KBM-7 (cell line): Measurements from ENCODE around the gene PALD1.

Source experiments
- DNase-seq: peaks from one replicate; pipeline ENCODE4 v3.0.0-alpha.2; 2015
- in situ Hi-C: fragments of 300-500 bp; cut with MboI; formaldehyde crosslinking; loops from 2 replicates; pipeline ENCODE4 v1.14.3; 2020; ENCODE audit warnings: low sequenced_read_pairs, low pct_unique_long_range_greater_than_20kb, mixed read lengths

The PALD1 gene

DNA sequence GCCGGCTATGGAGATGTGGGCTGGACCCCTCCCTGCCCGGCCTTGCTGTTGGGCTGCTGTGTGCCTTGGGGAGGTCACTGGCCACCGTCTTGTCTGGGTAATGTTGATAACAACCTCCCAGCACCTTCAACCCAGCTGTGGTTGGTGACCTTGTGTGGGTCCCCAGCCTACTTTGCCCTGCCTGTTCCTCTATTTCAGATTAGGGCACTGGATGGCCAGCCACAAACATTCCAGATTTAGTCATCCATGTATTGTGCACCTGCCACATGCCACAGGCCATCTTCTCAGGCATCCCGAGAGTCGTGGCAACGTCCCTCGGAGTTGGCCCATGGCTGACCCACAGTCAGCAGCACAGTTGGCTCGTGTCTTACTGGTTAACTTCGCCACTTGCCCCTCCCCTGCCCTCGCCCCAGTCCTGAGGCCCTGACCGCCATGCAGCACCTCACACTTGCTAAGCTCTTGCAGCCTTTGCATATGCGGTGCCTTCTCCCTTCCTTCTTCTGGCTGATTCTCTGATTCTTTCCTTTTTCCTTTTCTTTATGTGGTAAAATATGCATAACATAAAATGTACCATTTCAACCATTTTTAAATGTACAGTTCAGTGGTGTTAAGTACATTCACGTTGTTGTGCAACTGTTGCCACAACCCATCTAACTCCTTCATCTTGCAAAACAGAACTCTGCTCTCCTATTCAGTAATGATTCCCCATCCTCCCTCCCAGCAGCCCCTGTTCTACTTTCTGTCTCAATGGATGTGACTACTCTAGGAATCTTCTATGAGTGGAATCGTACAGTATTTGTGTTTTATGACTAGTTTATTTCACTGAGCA is 63.4 kb downstream of the PALD1 start:
- no peak for DNase-seq
- in situ Hi-C loops: no loop called here

DNA sequence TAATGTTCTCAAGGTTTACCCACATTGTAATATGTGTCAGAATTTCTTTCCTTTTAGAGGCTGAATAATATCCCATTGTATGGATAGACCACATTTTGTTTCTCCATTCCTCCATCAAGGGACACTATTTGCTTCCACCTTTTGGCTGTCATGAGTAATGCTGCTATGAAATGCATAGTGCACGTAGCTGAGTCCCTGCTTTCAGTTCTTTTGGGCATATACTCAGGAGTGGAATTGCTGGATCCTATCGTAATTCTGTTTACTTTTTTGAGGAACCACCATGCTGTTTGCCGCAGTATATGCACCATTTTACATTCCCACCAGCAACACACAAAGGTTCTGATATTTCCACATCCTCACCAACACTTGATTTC is 64.0 kb downstream of the PALD1 start:
- in situ Hi-C loops: no loop called here
- no peak for DNase-seq

GRCh38 chr10:70543911-70544310 is 65.3 kb downstream of the PALD1 start:
- DNase-seq: no peak
- in situ Hi-C loops: no loop called here

GRCh38 chr10:70544431-70545340 is 66.1 kb downstream of the PALD1 start:
- in situ Hi-C loops: no loop called here
- no peak for DNase-seq

DNA sequence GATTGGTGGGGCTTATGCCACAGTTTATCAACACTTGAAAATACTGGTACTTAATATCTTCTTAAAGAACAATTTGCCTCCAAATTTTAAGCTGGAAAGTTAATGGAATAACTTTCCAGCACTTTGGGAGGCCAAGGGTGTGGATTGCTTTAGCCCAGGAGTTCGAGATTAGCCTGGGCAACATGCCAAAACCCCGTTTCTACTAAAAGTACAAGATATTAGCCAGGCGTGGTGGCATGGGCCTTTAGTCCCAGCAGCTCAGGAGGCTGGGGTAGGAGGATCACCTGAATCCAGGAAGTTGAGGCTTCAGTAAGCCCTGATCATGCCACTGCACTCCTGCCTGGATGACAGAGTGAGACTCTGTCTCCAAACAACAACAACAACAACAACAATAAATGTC is 68.0 kb downstream of the PALD1 start:
- no peak for DNase-seq
- in situ Hi-C loops: no loop called here

DNA sequence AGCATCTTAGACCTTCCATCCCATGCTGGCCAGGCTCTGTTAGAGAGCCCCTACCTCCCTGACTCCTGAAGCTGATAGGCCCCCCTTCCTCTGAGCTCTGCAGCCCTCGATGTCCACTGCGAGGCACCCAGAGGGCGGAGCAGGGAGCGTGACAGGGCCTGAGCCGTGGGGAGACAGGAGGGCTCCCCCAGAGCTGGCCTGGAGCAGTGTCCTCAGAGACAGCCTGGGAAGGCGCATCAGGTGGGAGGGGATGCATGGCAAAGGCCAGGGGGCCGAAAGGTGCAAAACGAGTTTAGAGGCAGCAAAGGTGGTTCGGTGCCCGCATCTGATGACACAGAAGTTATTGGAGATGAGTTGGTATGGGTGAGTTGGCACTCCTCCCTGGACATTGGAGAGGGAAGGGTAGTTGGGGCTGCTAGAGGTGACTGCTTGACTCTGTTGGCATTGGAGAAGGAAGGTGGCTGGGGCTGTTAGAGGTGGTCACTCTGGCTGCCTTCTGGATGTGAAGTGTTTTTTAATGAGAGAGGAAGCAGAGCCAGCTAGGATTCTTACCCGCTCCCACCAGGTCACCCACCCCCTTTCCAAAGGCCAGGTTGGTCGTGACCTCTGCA is 70.9 kb downstream of the PALD1 start:
- DNase-seq: no peak
- in situ Hi-C loops: no loop called here

- DNase-seq: peak; percentile 83
- in situ Hi-C loops: loop anchor here (10.0 kb wide), 1 partner anchor 215 kb away; no protein-coding TSS in a partner anchor
Observed at GRCh38 chr10:70549962-70550458, 71.4 kb downstream of the PALD1 start.

- in situ Hi-C loops: loop anchor here (10.0 kb wide), 1 partner anchor 214 kb away; no protein-coding TSS in a partner anchor
- DNase-seq: no peak
Observed at GRCh38 chr10:70550459-70550858, 71.9 kb downstream of the PALD1 start.

GRCh38 chr10:70551466-70551865 is 72.9 kb downstream of the PALD1 start:
- no peak for DNase-seq
- in situ Hi-C loops: loop anchor here (10.0 kb wide), 1 partner anchor 213 kb away; no protein-coding TSS in a partner anchor

DNA sequence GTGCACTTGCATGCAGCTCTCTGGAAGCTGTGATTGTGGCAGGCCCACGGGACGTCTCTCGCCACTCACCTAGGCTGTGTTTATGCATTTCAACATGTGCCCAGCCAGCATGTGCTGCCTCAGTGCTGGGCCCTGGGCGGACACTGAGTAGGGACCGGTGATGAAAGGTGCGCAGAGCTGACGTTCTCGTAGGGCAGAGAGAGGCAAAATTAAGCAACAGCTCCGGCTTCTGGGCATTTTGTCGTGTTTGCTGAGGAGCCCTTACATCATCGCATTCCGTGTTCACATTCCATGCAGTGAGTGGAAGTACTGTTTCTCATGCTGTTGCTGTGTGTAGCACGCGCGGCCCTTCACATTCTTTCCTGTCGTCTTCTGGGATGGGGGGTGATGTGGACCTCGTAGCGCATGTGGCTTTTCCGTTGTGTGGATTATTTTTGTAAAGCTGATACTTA is 73.4 kb downstream of the PALD1 start:
- in situ Hi-C loops: loop anchor here (10.0 kb wide), 1 partner anchor 213 kb away; no protein-coding TSS in a partner anchor
- DNase-seq: no peak

DNA sequence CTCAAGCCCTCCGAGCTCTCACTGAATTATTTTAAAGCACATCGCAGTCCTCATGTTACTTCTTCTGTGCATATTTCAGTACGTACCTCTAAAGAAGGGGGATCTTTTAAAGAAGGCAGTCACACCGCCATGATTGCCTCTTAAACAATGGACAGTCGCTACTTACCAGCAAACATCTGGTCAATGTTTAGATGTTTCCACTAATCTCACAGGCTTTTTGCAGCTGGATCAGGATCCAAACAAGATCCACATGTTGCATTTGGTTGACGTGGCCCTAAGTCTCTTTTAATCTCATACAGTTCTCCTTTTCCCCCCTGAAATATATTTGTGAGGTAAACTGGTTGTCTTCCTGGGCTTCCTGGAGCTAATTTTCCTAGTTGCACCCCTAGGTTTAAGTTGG is 74.0 kb downstream of the PALD1 start:
- no peak for DNase-seq
- in situ Hi-C loops: loop anchor here (10.0 kb wide), 1 partner anchor 212 kb away; no protein-coding TSS in a partner anchor

DNA sequence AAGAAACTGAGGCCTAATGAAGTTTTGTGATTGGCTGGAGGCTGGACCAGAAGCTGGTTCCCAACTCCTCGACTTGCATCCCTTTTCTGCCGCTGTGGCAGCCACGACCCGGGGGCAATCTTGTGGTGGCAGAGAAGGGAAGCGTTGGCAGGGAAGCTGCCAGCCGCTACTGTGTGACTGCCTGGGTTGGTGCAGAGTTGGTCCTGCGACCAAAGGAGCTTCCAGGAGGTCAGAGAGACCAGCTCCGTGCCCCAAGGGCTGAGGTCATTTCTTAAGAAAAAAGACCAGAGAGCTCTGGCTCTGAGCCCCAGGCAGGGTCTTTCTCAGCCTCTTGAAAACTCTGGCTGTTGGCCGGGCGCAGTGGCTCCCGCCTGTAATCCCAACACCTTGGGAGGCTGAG is 76.8 kb downstream of the PALD1 start:
- in situ Hi-C loops: loop anchor here (10.0 kb wide), 1 partner anchor 209 kb away; no protein-coding TSS in a partner anchor
- DNase-seq: no peak

DNA sequence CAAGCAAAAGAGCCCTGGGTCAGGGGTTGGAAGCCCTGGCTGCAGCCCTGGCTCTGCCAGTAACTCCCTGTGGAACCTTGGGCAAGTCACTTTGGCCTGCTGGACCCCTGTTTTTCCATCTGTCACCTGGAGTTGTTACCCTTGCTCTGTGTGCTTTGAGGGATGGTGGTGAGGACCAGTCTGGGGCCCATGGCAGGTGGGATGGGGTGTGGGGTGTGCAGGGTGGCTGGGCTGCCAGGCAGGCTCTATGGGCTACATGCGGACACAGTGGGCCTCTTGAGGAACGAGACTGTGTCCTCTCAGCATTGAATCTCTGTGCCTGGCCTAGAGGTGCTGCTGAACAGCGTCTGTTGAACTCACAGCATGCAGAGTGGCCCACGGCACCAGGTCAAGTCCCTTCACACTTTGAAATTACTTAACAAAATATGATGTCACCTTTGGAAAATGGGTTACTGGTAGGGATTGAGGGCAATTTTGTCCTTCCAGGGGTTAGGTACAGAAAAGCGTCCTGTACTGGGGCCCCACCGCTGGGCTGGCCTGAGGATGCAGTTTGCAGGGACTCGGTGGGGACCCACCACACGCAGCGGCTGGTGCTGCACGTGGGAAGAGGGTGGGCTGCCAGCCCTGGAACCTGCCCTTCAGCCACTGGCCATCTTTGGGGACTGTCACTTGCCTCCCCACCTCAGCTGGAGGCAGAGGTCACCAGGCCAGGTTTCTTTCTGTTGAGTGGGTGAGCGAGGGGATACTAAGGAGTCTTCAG is 78.7 kb downstream of the PALD1 start:
- no peak for DNase-seq
- in situ Hi-C loops: loop anchor here (10.0 kb wide), 1 partner anchor 208 kb away; no protein-coding TSS in a partner anchor

DNA sequence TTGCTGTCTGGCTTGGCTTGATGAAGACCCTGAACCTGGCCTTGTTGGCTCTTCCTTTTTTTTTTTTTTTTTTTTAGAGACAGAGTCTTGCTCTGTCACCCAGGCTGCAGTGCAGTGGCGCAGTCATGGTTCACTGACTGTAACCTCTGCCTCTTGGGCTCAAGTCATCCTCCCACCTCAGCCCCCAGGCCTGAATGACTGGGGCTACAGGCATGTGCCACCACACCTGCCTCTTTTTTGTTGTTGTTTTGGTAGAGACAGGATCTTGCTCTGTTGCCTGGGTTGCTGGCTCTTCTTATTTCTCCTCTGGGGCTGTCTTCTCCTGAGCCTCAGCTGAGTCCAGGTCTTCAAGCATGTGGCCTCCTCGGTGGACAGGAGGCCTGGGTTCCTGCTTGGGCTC is 79.3 kb downstream of the PALD1 start:
- in situ Hi-C loops: loop anchor here (10.0 kb wide), 1 partner anchor 207 kb away; no protein-coding TSS in a partner anchor
- DNase-seq: peak; percentile 20

GRCh38 chr10:70558295-70558694 is 79.7 kb downstream of the PALD1 start:
- no peak for DNase-seq
- in situ Hi-C loops: loop anchor here (10.0 kb wide), 1 partner anchor 207 kb away; no protein-coding TSS in a partner anchor

GRCh38 chr10:70558871-70559810 is 80.6 kb downstream of the PALD1 start:
- DNase-seq: peak; percentile 77

GRCh38 chr10:70559861-70560260 is 81.3 kb downstream of the PALD1 start:
- in situ Hi-C loops: loop anchor here (10.0 kb wide), 1 partner anchor 205 kb away; no protein-coding TSS in a partner anchor
- DNase-seq: no peak

More at GRCh38 chr10:70558871-70559810, 80.6 kb downstream of the PALD1 start:
- in situ Hi-C loops: loop anchor here (10.0 kb wide), 1 partner anchor 206 kb away; no protein-coding TSS in a partner anchor
